Left lobe of liver (tissue), 2 donors: Measurements from ENCODE around the gene TCEANC. TPM values are rescaled to one million over a fixed set of nuclear protein-coding genes. Genes with fewer than 3 reads are reported as not detected.
"Not testable (repeated sequence)": the region's sequence is repeated elsewhere in the genome, so short reads cannot be mapped to it uniquely, and the experiment has no call there.

Source experiments
- ATAC-seq: fragments of 200-7000 bp; cut with Tn5 transposase; one replicate; pipeline ENCODE4 v1.9.1; 2020; ENCODE audit warnings: mild to moderate bottlenecking, moderate library complexity
- DNase-seq: peaks from one replicate; pipeline ENCODE4 v3.0.0-alpha.2; 2020; ENCODE audit warnings: low spot score
- total RNA-seq: library from RNA; stranded (reverse); gene quantifications from one replicate; pipeline ENCODE4 v1.2.1, GENCODE V29; 2021
- donor health status: DM: no; HTN: no; CAD: no; lungs with moderate emphysema.
- donor health status: DM: no; HTN: yes; CAD: no.

TCEANC gene
- total RNA-seq, 1 donor from 2014 or later, result 6.8 TPM

GRCh38 chrX:13655674-13656073 is 2.7 kb downstream of the TCEANC start:
- ATAC-seq (no peak), DNase-seq (no peak)

GRCh38 chrX:13658602-13659001 is 5.7 kb downstream of the TCEANC start:
- DNase-seq, result no peak
- peak; percentile 82 for ATAC-seq

- ATAC-seq (peak; percentile 56), DNase-seq (no peak)
Measured at GRCh38 chrX:13659063-13659462, 6.1 kb downstream of the TCEANC start.

GRCh38 chrX:13661735-13662288 is 8.9 kb downstream of the TCEANC start:
- DNase-seq (no peak), ATAC-seq (no peak)

- ATAC-seq (no peak), DNase-seq (no peak)
Measured at GRCh38 chrX:13662355-13662791, 9.4 kb downstream of the TCEANC start.

- ATAC-seq (no peak), DNase-seq (no peak)
Measured at GRCh38 chrX:13664020-13664419, 11.1 kb downstream of the TCEANC start.

GRCh38 chrX:13666836-13667235 is 13.9 kb downstream of the TCEANC start:
- no peak for DNase-seq
- ATAC-seq, result no peak

GRCh38 chrX:13667919-13668318 is 15.0 kb downstream of the TCEANC start:
- DNase-seq (no peak), ATAC-seq (no peak)

GRCh38 chrX:13669246-13669737 is 16.4 kb downstream of the TCEANC start:
- peak; percentile 73 for DNase-seq
- peak; percentile 94 for ATAC-seq

- DNase-seq, ATAC-seq: not testable (repeated sequence)
Measured at GRCh38 chrX:13669755-13670154, 16.8 kb downstream of the TCEANC start.

- ATAC-seq, result no peak
- DNase-seq, result no peak
Measured at GRCh38 chrX:13670197-13670596, 17.3 kb downstream of the TCEANC start.

- ATAC-seq (no peak), DNase-seq (no peak)
Measured at GRCh38 chrX:13673016-13673415, 20.1 kb downstream of the TCEANC start.

GRCh38 chrX:13676885-13677284 is 23.9 kb downstream of the TCEANC start:
- no peak for ATAC-seq
- DNase-seq, result no peak

- DNase-seq, ATAC-seq: not testable (repeated sequence)
Measured at GRCh38 chrX:13679700-13680099, 26.8 kb downstream of the TCEANC start.

GRCh38 chrX:13681595-13681994 is 28.7 kb downstream of the TCEANC start:
- no peak for ATAC-seq
- DNase-seq, result no peak

GRCh38 chrX:13684361-13684760 is 31.4 kb downstream of the TCEANC start:
- ATAC-seq (no peak), DNase-seq (no peak)

GRCh38 chrX:13685126-13685763 is 32.3 kb downstream of the TCEANC start:
- DNase-seq (no peak), ATAC-seq (no peak)

- no peak for ATAC-seq
Measured at GRCh38 chrX:13687203-13687602, 34.3 kb downstream of the TCEANC start.

GRCh38 chrX:13688384-13688957 is 35.5 kb downstream of the TCEANC start:
- DNase-seq, result no peak
- no peak for ATAC-seq

More at GRCh38 chrX:13687203-13687602, 34.3 kb downstream of the TCEANC start:
- no peak for DNase-seq

- peak; percentile 99 for ATAC-seq
- peak; percentile 87 for DNase-seq
Measured at GRCh38 chrX:13688958-13689740, 36.2 kb downstream of the TCEANC start, which contains the start of gene RAB9A. Gene RAB9A (plus strand): TSS chrX:13689128. CDS start chrX:13708747, 19,619 bp downstream.

- ATAC-seq, result no peak
- DNase-seq, result no peak
Measured at GRCh38 chrX:13689741-13690211, 36.8 kb downstream of the TCEANC start.
